ENCODE measurements around the gene CREBL2. TPM values are rescaled to one million over a fixed set of nuclear protein-coding genes. Genes with fewer than 3 reads are reported as not detected.
A peak's percentile ranks its signal among the peaks of the same experiment; 100 is the strongest.

The CREBL2 gene
- total and polyA plus RNA-seq, 2 of the 13 experiments (the other 11 are each of a cell fraction or from before 2014, with no cell fraction given) = 6.9 to 8.4 TPM

DNA sequence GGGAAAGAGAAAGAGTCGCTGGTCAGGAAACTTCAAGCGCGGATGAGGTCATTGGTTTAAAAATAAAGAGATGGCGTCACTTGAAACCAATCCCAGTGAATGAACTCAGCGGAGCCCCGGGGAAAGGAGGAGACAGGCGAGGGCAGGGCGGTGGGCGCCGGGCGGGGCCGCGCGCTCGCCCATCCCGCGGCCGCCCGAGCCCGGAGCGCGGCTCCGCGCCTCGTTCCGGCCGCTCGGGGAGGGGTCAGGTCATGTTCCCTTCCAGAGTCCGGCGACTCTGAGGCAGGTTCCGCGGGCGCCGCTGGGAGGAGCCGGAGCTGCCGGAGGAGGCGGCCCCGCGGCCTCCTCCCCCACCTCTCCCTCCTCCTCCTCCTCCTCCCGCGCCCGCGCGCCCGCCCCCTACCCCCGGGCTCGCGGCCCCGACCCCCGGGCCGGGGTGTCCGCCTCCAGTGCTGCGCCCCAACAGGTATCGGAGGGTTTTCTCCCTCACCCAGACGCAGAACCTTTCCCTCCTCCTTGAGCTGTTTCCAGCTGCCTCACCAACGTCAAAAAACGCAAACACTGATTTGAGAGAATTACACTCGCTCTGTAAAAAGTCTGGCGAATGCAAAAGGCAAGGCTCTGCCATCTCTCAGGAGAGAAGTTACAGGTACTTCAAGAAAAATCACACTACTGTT lies 49.0 kb upstream of the CREBL2 start, which contains the start of gene DUSP16 (continued):
- TF ChIP-seq, protein P1, sequence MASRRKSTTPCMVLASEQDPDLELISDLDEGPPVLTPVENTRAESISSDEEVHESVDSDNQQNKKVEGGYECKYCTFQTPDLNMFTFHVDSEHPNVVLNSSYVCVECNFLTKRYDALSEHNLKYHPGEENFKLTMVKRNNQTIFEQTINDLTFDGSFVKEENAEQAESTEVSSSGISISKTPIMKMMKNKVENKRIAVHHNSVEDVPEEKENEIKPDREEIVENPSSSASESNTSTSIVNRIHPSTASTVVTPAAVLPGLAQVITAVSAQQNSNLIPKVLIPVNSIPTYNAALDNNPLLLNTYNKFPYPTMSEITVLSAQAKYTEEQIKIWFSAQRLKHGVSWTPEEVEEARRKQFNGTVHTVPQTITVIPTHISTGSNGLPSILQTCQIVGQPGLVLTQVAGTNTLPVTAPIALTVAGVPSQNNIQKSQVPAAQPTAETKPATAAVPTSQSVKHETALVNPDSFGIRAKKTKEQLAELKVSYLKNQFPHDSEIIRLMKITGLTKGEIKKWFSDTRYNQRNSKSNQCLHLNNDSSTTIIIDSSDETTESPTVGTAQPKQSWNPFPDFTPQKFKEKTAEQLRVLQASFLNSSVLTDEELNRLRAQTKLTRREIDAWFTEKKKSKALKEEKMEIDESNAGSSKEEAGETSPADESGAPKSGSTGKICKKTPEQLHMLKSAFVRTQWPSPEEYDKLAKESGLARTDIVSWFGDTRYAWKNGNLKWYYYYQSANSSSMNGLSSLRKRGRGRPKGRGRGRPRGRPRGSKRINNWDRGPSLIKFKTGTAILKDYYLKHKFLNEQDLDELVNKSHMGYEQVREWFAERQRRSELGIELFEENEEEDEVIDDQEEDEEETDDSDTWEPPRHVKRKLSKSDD (CRISPR knock-in tag; IDR thresholded peaks at IDR 0.05; ENCODE audit: low read depth) = no peak
- TF ChIP-seq, protein P2, sequence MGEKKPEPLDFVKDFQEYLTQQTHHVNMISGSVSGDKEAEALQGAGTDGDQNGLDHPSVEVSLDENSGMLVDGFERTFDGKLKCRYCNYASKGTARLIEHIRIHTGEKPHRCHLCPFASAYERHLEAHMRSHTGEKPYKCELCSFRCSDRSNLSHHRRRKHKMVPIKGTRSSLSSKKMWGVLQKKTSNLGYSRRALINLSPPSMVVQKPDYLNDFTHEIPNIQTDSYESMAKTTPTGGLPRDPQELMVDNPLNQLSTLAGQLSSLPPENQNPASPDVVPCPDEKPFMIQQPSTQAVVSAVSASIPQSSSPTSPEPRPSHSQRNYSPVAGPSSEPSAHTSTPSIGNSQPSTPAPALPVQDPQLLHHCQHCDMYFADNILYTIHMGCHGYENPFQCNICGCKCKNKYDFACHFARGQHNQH (CRISPR knock-in tag; IDR thresholded peaks at IDR 0.05) = 0 out of 2 replicates have a peak, but pooled peaks have one; percentile 46
- TF ChIP-seq EZH2 (conservative IDR thresholded peaks at IDR 0.05; ENCODE audit: low read depth, low read length) = no peak
- TF ChIP-seq, protein P3, sequence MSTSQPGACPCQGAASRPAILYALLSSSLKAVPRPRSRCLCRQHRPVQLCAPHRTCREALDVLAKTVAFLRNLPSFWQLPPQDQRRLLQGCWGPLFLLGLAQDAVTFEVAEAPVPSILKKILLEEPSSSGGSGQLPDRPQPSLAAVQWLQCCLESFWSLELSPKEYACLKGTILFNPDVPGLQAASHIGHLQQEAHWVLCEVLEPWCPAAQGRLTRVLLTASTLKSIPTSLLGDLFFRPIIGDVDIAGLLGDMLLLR (CRISPR knock-in tag; IDR thresholded peaks at IDR 0.05) = no peak
- TF ChIP-seq NR2F1 (CRISPR knock-in tag; IDR thresholded peaks at IDR 0.05) = no peak
- TF ChIP-seq KAT7 (CRISPR knock-in tag; IDR thresholded peaks at IDR 0.05; ENCODE audit: borderline replicate concordance) = no peak
- no peak for TF ChIP-seq RORA (CRISPR knock-in tag; IDR thresholded peaks at IDR 0.05)
- TF ChIP-seq, protein P4, sequence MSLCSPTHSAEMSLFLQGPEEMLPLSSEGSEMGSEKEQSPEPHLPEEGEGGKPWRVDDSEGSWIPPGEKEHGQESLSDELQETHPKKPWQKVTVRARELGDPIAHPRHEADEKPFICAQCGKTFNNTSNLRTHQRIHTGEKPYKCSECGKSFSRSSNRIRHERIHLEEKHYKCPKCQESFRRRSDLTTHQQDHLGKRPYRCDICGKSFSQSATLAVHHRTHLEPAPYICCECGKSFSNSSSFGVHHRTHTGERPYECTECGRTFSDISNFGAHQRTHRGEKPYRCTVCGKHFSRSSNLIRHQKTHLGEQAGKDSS (CRISPR knock-in tag; IDR thresholded peaks at IDR 0.05; ENCODE audit: borderline replicate concordance, low read depth) = no peak
- peak; percentile 78 for TF ChIP-seq ASH2L (IDR thresholded peaks at IDR 0.05; ENCODE audit: insufficient read length, low read depth, low read length)
- TF ChIP-seq MAFG (CRISPR knock-in tag; IDR thresholded peaks at IDR 0.05) = no peak
- no peak for TF ChIP-seq ZNF24 (IDR thresholded peaks at IDR 0.05)
- no peak for TF ChIP-seq ZNF431 (CRISPR knock-in tag; IDR thresholded peaks at IDR 0.05; ENCODE audit: borderline replicate concordance, low read depth)
- TF ChIP-seq ZFX (CRISPR knock-in tag; IDR thresholded peaks at IDR 0.05; ENCODE audit: low read depth) = peak; percentile 31; the same call in 1 of the 2 replicates
- TF ChIP-seq, protein P5, sequence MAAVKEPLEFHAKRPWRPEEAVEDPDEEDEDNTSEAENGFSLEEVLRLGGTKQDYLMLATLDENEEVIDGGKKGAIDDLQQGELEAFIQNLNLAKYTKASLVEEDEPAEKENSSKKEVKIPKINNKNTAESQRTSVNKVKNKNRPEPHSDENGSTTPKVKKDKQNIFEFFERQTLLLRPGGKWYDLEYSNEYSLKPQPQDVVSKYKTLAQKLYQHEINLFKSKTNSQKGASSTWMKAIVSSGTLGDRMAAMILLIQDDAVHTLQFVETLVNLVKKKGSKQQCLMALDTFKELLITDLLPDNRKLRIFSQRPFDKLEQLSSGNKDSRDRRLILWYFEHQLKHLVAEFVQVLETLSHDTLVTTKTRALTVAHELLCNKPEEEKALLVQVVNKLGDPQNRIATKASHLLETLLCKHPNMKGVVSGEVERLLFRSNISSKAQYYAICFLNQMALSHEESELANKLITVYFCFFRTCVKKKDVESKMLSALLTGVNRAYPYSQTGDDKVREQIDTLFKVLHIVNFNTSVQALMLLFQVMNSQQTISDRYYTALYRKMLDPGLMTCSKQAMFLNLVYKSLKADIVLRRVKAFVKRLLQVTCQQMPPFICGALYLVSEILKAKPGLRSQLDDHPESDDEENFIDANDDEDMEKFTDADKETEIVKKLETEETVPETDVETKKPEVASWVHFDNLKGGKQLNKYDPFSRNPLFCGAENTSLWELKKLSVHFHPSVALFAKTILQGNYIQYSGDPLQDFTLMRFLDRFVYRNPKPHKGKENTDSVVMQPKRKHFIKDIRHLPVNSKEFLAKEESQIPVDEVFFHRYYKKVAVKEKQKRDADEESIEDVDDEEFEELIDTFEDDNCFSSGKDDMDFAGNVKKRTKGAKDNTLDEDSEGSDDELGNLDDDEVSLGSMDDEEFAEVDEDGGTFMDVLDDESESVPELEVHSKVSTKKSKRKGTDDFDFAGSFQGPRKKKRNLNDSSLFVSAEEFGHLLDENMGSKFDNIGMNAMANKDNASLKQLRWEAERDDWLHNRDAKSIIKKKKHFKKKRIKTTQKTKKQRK (IDR thresholded peaks at IDR 0.05; ENCODE audit: low read length) = no peak
- TF ChIP-seq ZFYVE20 (CRISPR knock-in tag; IDR thresholded peaks at IDR 0.05; ENCODE audit: borderline replicate concordance, low read depth) = no peak
- TF ChIP-seq ZNF326 (CRISPR knock-in tag; IDR thresholded peaks at IDR 0.05; ENCODE audit: borderline replicate concordance) = no peak
- TF ChIP-seq ATM (IDR thresholded peaks at IDR 0.05; ENCODE audit: borderline replicate concordance) = no peak
- no peak for TF ChIP-seq CBFB (CRISPR knock-in tag; IDR thresholded peaks at IDR 0.05)
- TF ChIP-seq BCL6 (CRISPR knock-in tag; IDR thresholded peaks at IDR 0.05) = no peak
- TF ChIP-seq DR1 (CRISPR knock-in tag; IDR thresholded peaks at IDR 0.05) = no peak
- TF ChIP-seq ZNF567 (CRISPR knock-in tag; IDR thresholded peaks at IDR 0.05; ENCODE audit: borderline replicate concordance) = no peak

All from HepG2 (cell line).